HG03139 (cell line): Measurements from ENCODE around the gene DRD2.

Source experiments
- ATAC-seq: cut with Tn5 transposase; IDR thresholded peaks from one replicate; pipeline ENCODE4 v1.9.1; 2021; ENCODE audit not compliant: unreplicated experiment

DRD2 gene

DNA sequence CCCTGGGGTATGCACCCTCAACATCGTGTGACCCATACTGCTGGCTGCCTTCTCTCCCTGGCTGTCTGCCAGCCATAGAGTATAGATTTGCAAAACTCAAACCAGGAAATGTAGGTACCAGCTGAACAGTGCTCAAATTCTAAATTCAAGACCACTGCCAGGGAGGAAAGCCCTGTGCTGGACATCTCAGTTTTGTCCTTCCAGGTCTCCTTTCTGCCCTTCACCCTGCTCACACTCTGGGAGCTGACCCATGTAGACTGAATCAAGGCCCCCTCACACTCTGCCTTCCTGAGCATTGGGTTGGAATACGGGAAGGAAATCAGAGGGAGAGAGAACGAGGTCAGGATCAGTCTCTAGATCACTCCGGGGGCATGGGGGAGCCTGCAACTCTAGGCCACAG, 12.4 kb upstream of the DRD2 start:
- ATAC-seq: no peak

- no peak for ATAC-seq
Measured at GRCh38 chr11:113484223-113484622, 9.0 kb upstream of the DRD2 start.

- no peak for ATAC-seq
Measured at GRCh38 chr11:113481672-113482071, 6.5 kb upstream of the DRD2 start.

DNA sequence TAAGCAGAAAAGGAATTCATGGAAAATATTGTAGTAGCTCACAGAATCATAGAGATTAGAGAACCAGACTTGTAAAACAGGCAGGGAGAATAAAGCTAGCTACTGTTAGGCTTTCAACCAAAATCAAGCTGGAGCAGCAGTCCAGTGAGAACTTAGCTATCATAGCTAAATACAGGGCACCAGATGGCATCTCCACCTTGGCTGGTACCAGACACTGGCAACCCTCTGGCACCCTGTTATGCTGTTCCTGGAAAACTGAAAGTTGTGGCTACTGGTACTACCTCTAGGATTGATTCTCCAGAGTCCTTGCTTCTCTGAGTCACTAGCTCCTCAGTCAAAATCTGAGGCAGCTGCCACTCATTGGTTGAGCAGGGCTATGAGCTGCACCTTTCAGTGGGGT, 6.0 kb upstream of the DRD2 start:
- ATAC-seq: no peak

- ATAC-seq: no peak
Measured at GRCh38 chr11:113477321-113477720, 2.1 kb upstream of the DRD2 start.

DNA sequence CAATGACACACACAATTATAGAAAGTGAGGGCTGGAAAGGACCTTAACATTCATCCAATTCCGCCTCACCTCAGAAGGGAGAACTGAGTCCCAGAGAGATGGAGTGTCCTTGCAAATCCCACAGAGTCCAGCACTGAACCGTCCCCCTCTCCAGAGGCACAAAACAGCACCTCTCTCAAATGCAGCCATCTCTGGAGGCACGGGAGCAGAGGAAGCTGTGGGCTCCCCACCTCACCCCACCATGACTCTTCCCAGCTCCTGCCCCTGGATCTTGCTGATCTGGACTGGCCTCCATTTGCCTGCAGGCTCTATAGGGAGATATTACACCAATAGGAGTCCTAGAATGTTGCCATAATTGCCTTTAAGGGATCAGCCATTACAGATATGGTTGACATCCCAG, 1.4 kb upstream of the DRD2 start:
- no peak for ATAC-seq

DNA sequence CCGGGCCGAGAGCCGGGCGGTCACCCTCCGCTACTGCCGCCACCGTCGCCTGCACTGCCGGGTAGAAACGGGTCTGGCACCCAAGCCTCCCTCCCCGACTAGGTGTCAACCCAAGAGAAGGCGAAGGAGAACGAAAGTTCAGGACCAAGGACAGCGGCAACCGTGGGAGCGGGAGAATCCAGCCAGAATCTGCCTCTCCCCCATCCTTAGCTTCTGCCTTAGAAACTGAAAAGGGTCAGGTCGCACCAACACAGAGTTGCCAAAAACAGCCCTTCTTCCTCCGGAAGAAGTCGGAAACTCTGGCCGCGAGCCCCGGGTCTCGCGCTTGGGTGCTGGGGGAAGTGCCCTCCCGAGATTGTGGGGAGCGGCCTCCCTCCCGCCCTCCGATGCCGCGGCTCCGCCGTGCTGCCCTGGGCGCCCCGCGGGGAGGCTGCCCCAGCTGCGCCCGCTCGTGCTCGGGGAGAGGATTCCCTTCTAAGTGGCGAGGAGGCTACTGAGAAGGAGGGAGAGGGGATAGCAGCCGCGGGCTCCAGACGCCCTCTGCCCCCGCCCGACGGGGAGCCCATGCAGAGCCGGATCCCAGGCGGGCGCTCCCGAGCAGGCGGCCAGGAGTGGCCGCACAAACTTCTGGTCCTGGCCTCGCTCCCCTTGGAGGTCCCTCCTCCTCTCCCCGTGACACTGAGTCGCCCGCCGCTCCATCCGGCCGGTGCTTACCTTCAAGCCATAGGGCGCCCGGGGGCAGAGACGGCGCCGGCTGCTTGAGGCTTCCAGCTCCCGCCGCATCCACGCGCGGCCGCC, 637 bp downstream of the DRD2 start:
- ATAC-seq: no peak

DNA sequence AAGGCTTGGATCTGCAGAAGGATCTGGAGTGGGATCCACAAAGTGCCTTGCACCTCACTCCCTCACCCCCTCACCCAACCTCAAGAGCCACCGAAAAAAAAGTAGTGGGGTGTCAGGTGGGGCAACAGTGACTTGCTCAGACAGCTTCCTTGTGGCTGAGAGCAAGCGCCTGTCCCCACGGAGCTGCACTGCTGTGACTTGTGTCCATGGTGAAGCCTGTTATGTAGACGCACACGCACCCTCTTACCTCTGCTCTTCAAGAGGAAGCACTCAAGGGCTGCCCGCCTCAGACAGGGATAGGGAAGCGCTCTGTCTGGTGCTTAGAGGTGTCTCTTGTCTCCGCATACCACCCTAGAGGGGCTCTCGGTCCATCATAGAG, 1.2 kb downstream of the DRD2 start:
- no peak for ATAC-seq

- ATAC-seq: no peak
Measured at GRCh38 chr11:113472471-113472870, 2.7 kb downstream of the DRD2 start.

- no peak for ATAC-seq
Measured at GRCh38 chr11:113470233-113470632, 5.0 kb downstream of the DRD2 start.

- no peak for ATAC-seq
Measured at GRCh38 chr11:113468726-113469345, 6.4 kb downstream of the DRD2 start.

GRCh38 chr11:113467545-113467944, 7.7 kb downstream of the DRD2 start:
- no peak for ATAC-seq

DNA sequence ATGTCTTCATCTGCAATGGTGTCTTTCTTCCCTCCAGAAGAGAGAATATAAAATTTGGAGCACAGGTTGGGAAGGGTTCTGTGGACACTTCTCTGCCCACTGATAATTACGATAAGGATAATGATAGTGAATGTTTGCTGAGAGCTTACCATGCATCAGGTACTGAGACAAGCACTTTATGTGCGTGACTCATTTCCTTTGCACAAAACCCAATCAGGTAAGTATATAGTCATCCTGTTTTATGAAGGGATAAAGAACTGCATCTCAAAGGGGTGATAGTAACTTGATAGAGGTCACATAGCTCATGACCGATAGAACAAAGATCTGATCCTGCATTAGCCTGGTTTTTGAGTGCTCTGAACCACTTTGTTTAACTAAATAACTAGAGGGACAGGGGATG, 9.4 kb downstream of the DRD2 start:
- ATAC-seq: no peak

DNA sequence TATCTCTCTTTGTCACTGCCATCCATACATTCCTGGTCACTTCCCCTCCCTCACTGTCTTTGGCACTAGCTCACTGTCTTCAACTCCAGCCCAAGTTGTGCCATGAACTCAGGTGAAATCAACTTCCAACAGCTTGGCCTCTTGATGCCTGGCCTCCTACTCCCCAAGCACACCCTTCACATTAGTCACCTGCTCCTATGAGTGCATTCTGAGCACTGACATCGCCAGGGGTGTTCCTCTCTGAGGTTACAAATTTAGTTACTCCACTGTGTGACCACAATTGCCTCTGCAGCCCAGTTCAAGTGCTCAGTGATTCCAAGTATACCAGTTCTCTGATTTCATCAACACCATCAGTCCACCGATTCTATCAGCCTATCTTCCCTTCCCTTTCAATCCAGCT, 10.8 kb downstream of the DRD2 start:
- no peak for ATAC-seq

DNA sequence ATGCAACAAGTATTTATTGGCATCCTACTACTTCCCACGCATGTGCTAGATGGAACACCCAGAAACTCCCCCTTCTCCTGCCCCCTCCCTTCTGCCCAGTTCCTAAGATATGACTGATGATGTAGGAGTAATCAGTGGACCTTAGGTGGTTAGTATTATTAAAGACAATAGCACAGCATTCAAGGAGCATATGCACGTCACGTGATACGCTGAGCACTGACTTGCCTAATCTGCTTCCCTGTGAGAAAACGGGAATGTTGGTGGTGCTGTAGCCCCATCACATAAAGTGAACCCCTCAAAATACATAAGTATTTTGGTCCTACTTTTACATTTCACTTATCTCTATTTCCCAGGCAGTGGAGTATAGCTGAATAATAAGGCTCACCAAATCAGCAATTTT, 12.4 kb downstream of the DRD2 start:
- ATAC-seq: no peak

DNA sequence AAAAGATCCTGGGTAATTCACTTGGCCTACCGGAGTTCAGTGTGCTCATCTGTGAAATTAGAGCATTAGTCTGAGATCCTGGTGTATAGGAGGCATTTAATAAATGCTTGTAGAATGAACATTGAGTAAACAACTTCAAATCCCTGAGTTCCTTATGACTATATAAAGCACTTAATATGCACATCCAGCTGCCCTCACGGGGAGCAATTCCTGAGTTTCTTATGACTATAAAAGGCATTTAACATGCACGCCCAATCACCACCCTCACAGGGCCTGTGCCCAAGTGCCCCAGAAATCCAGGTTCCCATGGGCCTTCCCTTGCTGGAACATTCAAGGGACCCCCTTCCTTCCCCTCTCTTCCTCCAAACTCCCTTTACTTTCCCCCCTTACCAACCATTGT, 13.6 kb downstream of the DRD2 start:
- no peak for ATAC-seq

- ATAC-seq: no peak
Measured at GRCh38 chr11:113460469-113460868, 14.7 kb downstream of the DRD2 start.

- no peak for ATAC-seq
Measured at GRCh38 chr11:113458189-113458588, 17.0 kb downstream of the DRD2 start.

DNA sequence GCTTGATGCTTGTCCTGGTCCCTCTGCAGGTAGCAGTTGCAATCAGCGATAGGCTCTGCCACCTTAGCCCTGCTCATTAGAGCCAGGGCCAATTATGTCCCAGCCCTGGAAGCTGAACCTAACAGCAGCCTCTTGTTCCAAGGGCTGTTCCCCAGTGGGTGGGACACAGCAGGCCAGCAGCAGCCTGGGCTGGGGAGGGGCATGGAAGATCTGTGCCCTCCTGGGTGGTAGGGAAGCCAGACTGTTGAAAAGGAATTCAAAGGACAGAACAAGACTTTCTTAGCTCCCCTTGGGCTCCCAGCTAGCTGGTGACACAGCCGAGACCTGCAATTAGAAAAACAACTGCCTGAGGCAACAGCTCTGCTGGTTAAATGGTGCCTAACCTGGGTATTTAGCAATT, 17.4 kb downstream of the DRD2 start:
- ATAC-seq: no peak

GRCh38 chr11:113454455-113454854, 20.7 kb downstream of the DRD2 start:
- ATAC-seq: no peak

GRCh38 chr11:113449743-113450142, 25.5 kb downstream of the DRD2 start:
- no peak for ATAC-seq

DNA sequence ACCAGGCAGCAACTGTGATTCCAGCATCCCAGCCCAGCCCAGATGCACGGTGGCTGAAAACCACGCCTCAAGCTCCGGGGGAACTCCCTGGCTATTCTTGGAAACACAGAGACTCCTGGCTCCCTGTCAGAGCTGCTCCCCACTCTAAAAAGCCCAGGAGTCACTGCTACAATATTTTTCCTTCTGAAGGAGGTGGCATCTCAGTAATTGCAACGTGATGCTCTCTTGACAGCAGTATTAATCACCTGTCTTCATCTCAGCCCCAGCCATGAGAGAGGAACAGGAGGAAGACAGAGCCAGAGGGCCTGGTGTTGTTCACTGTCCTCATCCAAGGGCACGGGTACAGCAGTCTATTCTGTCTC, 26.9 kb downstream of the DRD2 start:
- no peak for ATAC-seq
